IMR-90 (cell line): ENCODE results near the gene CST3. TPM values are rescaled to one million over a fixed set of nuclear protein-coding genes. Genes with fewer than 3 reads are reported as not detected.

Experiments used
- ATAC-seq: fragments of 200-7000 bp; cut with Tn5 transposase; 2 replicates; pipeline ENCODE4 v1.9.1; 2020; ENCODE audit warnings: low read depth, mild to moderate bottlenecking, moderate library complexity
- BruUV-seq: library from RNA; stranded (reverse); fragments of 400-500 nt; replicated peaks from 2 replicates; lab custom pipeline; 2021; lab: Mats Ljungman, UMichigan
- CTCF ChIA-PET: fragments of 300-600 bp; formaldehyde crosslinking; extraction: SDS; loops from one replicate; lab custom pipeline; 2021; ENCODE audit warnings: antibody characterized with exemption; lab: Yijun Ruan, JAX
- POLR2A ChIA-PET: fragments of 300-600 bp; sonication (Branson Sonifier 250); formaldehyde crosslinking; loops from one replicate; lab custom pipeline; 2022; ENCODE audit warnings: antibody characterized with exemption; ENCODE audit not compliant: unreplicated experiment; lab: Charles Lee
- DNase-seq: peaks from one replicate; pipeline ENCODE4 v3.0.0; 2013
- H2AFZ ChIP-seq: replicated peaks from 2 replicates; pipeline ENCODE3; 2013; ENCODE audit warnings: low read length, mild to moderate bottlenecking; ENCODE audit not compliant: poor library complexity
- H2AK5ac ChIP-seq: 2 replicates; pipeline ENCODE4 v1.6.1; 2013; ENCODE audit warnings: low read depth, low read length, inconsistent platforms
- H2AK9ac ChIP-seq: replicated peaks from 2 replicates; pipeline ENCODE3; 2013; ENCODE audit warnings: mild to moderate bottlenecking, low read depth, low read length, moderate library complexity; ENCODE audit not compliant: poor library complexity
- H2BK120ac ChIP-seq: 2 replicates; pipeline ENCODE4 v1.6.1; 2013; ENCODE audit warnings: low read depth, low read length, inconsistent platforms
- H2BK15ac ChIP-seq: 3 replicates; pipeline ENCODE4 v1.6.1; 2013; ENCODE audit warnings: low read depth, low read length, inconsistent platforms
- H2BK20ac ChIP-seq: 2 replicates; pipeline ENCODE4 v1.6.1; 2013; ENCODE audit warnings: low read depth, mild to moderate bottlenecking, inconsistent platforms, low read length, moderate library complexity
- H2BK5ac ChIP-seq: 2 replicates; pipeline ENCODE4 v1.6.1; 2013; ENCODE audit warnings: mild to moderate bottlenecking, low read depth, low read length, inconsistent platforms; ENCODE audit not compliant: poor library complexity, severe bottlenecking
- H3K14ac ChIP-seq: replicated peaks from 2 replicates; pipeline ENCODE4 v1.6.1; 2013; ENCODE audit warnings: low read depth, low read length, inconsistent platforms
- H3K18ac ChIP-seq: 2 replicates; pipeline ENCODE4 v1.6.1; 2013; ENCODE audit warnings: low read depth, low read length, control low read depth
- H3K23ac ChIP-seq: 2 replicates; pipeline ENCODE4 v1.6.1; 2013; ENCODE audit warnings: low read depth, low read length, inconsistent platforms
- H3K27ac ChIP-seq: 2 replicates; pipeline ENCODE4 v1.5.1; 2013; ENCODE audit warnings: mild to moderate bottlenecking, control low read depth, low read length; ENCODE audit not compliant: insufficient read depth
- H3K27me3 ChIP-seq: 2 replicates; pipeline ENCODE4 v1.6.1; 2013; ENCODE audit warnings: low read length; ENCODE audit not compliant: control insufficient read depth, insufficient read depth
- H3K36me3 ChIP-seq: 2 replicates; pipeline ENCODE4 v1.6.1; 2013; ENCODE audit warnings: low read length, mixed read lengths; ENCODE audit not compliant: control insufficient read depth, insufficient read depth
- H3K4ac ChIP-seq: 2 replicates; pipeline ENCODE4 v1.6.1; 2013; ENCODE audit warnings: low read depth, low read length, inconsistent platforms
- H3K4me1 ChIP-seq: 2 replicates; pipeline ENCODE4 v1.6.1; 2013; ENCODE audit warnings: low read length, mixed read lengths; ENCODE audit not compliant: control insufficient read depth, insufficient read depth
- H3K4me2 ChIP-seq: 2 replicates; pipeline ENCODE4 v1.6.1; 2013; ENCODE audit warnings: low read depth, mild to moderate bottlenecking, control low read depth, low read length, moderate library complexity
- H3K4me3 ChIP-seq: 2 replicates; pipeline ENCODE4 v1.5.1; 2013; ENCODE audit warnings: low read depth, mild to moderate bottlenecking, control low read depth, low read length, moderate library complexity; ENCODE audit not compliant: insufficient read depth
- H3K56ac ChIP-seq: 2 replicates; pipeline ENCODE4 v1.6.1; 2013; ENCODE audit warnings: low read length, inconsistent platforms; ENCODE audit not compliant: insufficient read depth; ENCODE audit errors: extremely low read depth
- H3K79me1 ChIP-seq, 2 experiments: 2 replicates each; pipeline ENCODE4 v1.6.1; 2013; ENCODE audit warnings: low read length in 2 of 2, inconsistent platforms in 1 of 2, low read depth in 1 of 2
- H3K9ac ChIP-seq: 2 replicates; pipeline ENCODE4 v1.6.1; 2013; ENCODE audit warnings: low read depth, low read length, control low read depth
- H3K9me1 ChIP-seq: 2 replicates; pipeline ENCODE4 v1.6.1; 2013; ENCODE audit warnings: low read length, inconsistent platforms; ENCODE audit not compliant: insufficient read depth
- H3K9me3 ChIP-seq: 2 replicates; pipeline ENCODE4 v1.6.1; 2013; ENCODE audit warnings: low read length; ENCODE audit not compliant: control insufficient read depth, insufficient read depth
- H4K20me1 ChIP-seq: 2 replicates; pipeline ENCODE4 v1.6.1; 2013; ENCODE audit warnings: low read length, inconsistent platforms; ENCODE audit not compliant: insufficient read depth
- H4K5ac ChIP-seq: 2 replicates; pipeline ENCODE4 v1.6.1; 2013; ENCODE audit warnings: mild to moderate bottlenecking, low read depth, low read length, control low read depth
- H4K8ac ChIP-seq, 2 experiments: 2 replicates each; pipeline ENCODE4 v1.6.1; 2013; ENCODE audit warnings: low read depth in 2 of 2, low read length in 2 of 2, control low read depth in 1 of 2, inconsistent platforms in 1 of 2
- H4K91ac ChIP-seq: 2 replicates; pipeline ENCODE4 v1.6.1; 2013; ENCODE audit warnings: low read depth, low read length, inconsistent platforms; ENCODE audit not compliant: insufficient read depth
- BHLHE40 ChIP-seq: fragments of 150-350 bp; IDR thresholded peaks from 2 replicates; pipeline ENCODE4 v1.6.1; 2016; ENCODE audit warnings: mild to moderate bottlenecking, low read depth, low read length
- CEBPB ChIP-seq: IDR thresholded peaks from 2 replicates; pipeline ENCODE4 v1.6.1; 2012; ENCODE audit warnings: low read depth, low read length, improper control_type of control experiment
- CHD1 ChIP-seq: IDR thresholded peaks from 2 replicates; pipeline ENCODE4 v1.6.1; 2012; ENCODE audit warnings: low read depth, low read length, improper control_type of control experiment
- FOS ChIP-seq: fragments of 150-350 bp; IDR thresholded peaks from 2 replicates; pipeline ENCODE4 v1.6.1; 2016; ENCODE audit warnings: low read depth, low read length
- MAFK ChIP-seq: IDR thresholded peaks from 2 replicates; pipeline ENCODE4 v1.6.1; 2012; ENCODE audit warnings: low read depth, low read length, improper control_type of control experiment
- MAZ ChIP-seq: IDR thresholded peaks from 2 replicates; pipeline ENCODE4 v1.6.1; 2012; ENCODE audit warnings: low read depth, mild to moderate bottlenecking, low read length, improper control_type of control experiment, moderate library complexity, borderline replicate concordance
- MXI1 ChIP-seq: IDR thresholded peaks from 2 replicates; pipeline ENCODE4 v1.6.1; 2012; ENCODE audit warnings: low read depth, mild to moderate bottlenecking, low read length, moderate library complexity, borderline replicate concordance
- NFE2L2 ChIP-seq: fragments of 150-350 bp; IDR thresholded peaks from 2 replicates; pipeline ENCODE4 v1.6.1; 2016; ENCODE audit warnings: low read depth, mild to moderate bottlenecking, low read length
- POLR2A ChIP-seq: IDR thresholded peaks from 2 replicates; pipeline ENCODE4 v1.6.1; 2012; ENCODE audit warnings: mild to moderate bottlenecking, low read depth, low read length
- RAD21 ChIP-seq: IDR thresholded peaks from 2 replicates; pipeline ENCODE4 v1.6.1; 2012; ENCODE audit warnings: low read length, improper control_type of control experiment
- RCOR1 ChIP-seq: IDR thresholded peaks from 2 replicates; pipeline ENCODE4 v1.6.1; 2012; ENCODE audit warnings: mild to moderate bottlenecking, low read length, improper control_type of control experiment; ENCODE audit not compliant: insufficient replicate concordance
- RFX5 ChIP-seq: IDR thresholded peaks from 2 replicates; pipeline ENCODE4 v1.8.0; 2012; ENCODE audit warnings: low read depth, mild to moderate bottlenecking, low read length, moderate library complexity
- SMC3 ChIP-seq: fragments of 150-350 bp; IDR thresholded peaks from 2 replicates; pipeline ENCODE4 v1.6.1; 2016; ENCODE audit warnings: low read depth, mild to moderate bottlenecking, antibody characterized with exemption, low read length, moderate library complexity
- USF2 ChIP-seq: fragments of 150-350 bp; IDR thresholded peaks from 2 replicates; pipeline ENCODE4 v1.6.1; 2017; ENCODE audit warnings: mild to moderate bottlenecking, antibody characterized with exemption, low read length, low read depth
- WGBS, 2 experiments: methylation state at CpG; one replicate each; pipeline versions ENCODE4 v1.1.5 to v1.1.7; 2013; ENCODE audit warnings: missing lambda C conversion rate in 2 of 2; ENCODE audit not compliant: insufficient read length in 1 of 2; ENCODE audit errors: extremely low coverage in 2 of 2; 5-methylcytosine and 5-hydroxymethylcytosine counted together
- dilution Hi-C: fragments of 300-500 bp; cut with HindIII; formaldehyde crosslinking; loops from one replicate; pipeline ENCODE4 v1.14.3; 2018; ENCODE audit warnings: low sequenced_read_pairs; ENCODE audit not compliant: unreplicated experiment
- in situ Hi-C: fragments of 300-500 bp; cut with MboI; formaldehyde crosslinking; loops from 3 replicates; pipeline ENCODE4 v1.14.3; 2019; ENCODE audit warnings: low sequenced_read_pairs, inconsistent platforms, mixed read lengths
- intact Hi-C: fragments of 100-400 bp; cut with micrococcal nuclease; formaldehyde crosslinking; loops from 2 replicates; pipeline ENCODE4 v1.10.0; 2022
- polyA plus RNA-seq, 3 experiments: library from polyadenylated mRNA; depleted of rRNA; stranded (reverse); fragments of >200 nt; gene quantifications; 2 replicates each; pipeline ENCODE4 v1.2.3, GENCODE V29; 2012; ENCODE audit warnings: low replicate concordance in 1 of 3
- total RNA-seq: library from RNA; depleted of rRNA; stranded (reverse); fragments of >200 nt; gene quantifications from 2 replicates; pipeline ENCODE4 v1.2.3, GENCODE V29; 2012
- TF ChIP-seq, protein P1 (sequence below): fragments of 150-350 bp; IDR thresholded peaks from 2 replicates; pipeline ENCODE4 v1.6.1; 2016; ENCODE audit warnings: low read depth, mild to moderate bottlenecking, low read length, moderate library complexity, borderline replicate concordance
- TF ChIP-seq, protein P2 (sequence below): conservative IDR thresholded peaks from 2 replicates; pipeline ENCODE4 v1.5.1; 2012; ENCODE audit warnings: mild to moderate bottlenecking, low read depth, low read length, improper control_type of control experiment

CST3 gene
- total and polyA plus RNA-seq, 2 of the 4 experiments (the other 2 are of a cell fraction): 26.0 to 471 TPM

DNA sequence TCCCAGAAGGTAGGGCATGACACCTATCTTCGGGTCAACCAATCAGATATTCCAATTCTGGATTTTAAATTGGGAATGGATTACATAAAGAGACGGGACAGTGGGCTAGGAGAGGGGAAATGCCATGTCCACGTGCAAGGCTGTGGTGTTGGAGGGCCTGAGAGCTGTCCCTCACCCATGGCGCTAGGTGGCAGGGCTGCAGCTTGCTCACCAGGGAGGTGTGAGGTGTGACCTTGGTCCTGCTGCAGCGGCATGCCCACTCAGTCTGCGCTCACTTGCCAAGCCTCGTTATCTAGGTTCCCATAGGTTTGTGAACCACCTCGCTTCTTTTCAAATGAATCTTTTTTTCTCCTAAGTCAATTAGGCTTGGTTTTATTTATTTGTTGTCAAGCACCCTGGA is 19.4 kb upstream of the CST3 start:
- no peak overlapping the region for H3K56ac ChIP-seq

More for the DNA sequence above, 19.4 kb upstream of the CST3 start:
- Histone ChIP-seq H4K20me1 (no peaks in the 10 kb centered on the region), H3K36me3 (no peaks in the 10 kb centered on the region), H3K9me1 (no peaks in the 10 kb centered on the region), H2BK120ac (no peak overlapping the region), H3K14ac (no peak overlapping the region), H3K4ac (no peak overlapping the region), H2BK15ac (no peak overlapping the region), H4K5ac (no peak overlapping the region), H2AK9ac (no peak overlapping the region), H2AK5ac (no peak overlapping the region), H3K23ac (no peak overlapping the region), H3K4me1 (peaks cover 5% of the 10 kb centered on the region), H4K8ac (no peak overlapping the region), H3K4me3 (no peak overlapping the region), H2AFZ (no peak overlapping the region), H3K18ac (no peak overlapping the region), H3K4me2 (no peak overlapping the region), H3K9me3 (no peaks in the 10 kb centered on the region), H2BK20ac (no peak overlapping the region), H3K9ac (no peak overlapping the region), H3K27ac (no peak overlapping the region), H4K91ac (no peak overlapping the region), H2BK5ac (no peak overlapping the region), H3K79me1 (no peaks in the 10 kb centered on the region), H3K27me3 (peaks cover 4% of the 10 kb centered on the region)
- CTCF ChIA-PET: interaction anchor here (1.3 kb wide), 1 partner anchor 11 kb away, joined by 4 read pairs; no protein-coding TSS in a partner anchor
- intact Hi-C loops: no loop called here
- dilution Hi-C loops: no loop called here
- 92% methylated on average over 2 of the region's 8 CpGs; no CpG with 5 or more reads in 1 of the 2 experiments for WGBS, 2 experiments
- no TSS peak for BruUV-seq
- in situ Hi-C loops: no loop called here
- DNase-seq (no peak), ATAC-seq (no peak)
- TF ChIP-seq USF2 (no peak), FOS (no peak), POLR2A (no peak), RAD21 (no peak), MXI1 (no peak), BHLHE40 (no peak), CEBPB (no peak), NFE2L2 (no peak), RFX5 (no peak), MAZ (no peak), CHD1 (no peak), MAFK (no peak), RCOR1 (no peak), SMC3 (no peak)
- TF ChIP-seq, protein P1, sequence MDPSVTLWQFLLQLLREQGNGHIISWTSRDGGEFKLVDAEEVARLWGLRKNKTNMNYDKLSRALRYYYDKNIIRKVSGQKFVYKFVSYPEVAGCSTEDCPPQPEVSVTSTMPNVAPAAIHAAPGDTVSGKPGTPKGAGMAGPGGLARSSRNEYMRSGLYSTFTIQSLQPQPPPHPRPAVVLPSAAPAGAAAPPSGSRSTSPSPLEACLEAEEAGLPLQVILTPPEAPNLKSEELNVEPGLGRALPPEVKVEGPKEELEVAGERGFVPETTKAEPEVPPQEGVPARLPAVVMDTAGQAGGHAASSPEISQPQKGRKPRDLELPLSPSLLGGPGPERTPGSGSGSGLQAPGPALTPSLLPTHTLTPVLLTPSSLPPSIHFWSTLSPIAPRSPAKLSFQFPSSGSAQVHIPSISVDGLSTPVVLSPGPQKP: no peak
- TF ChIP-seq, protein P2, sequence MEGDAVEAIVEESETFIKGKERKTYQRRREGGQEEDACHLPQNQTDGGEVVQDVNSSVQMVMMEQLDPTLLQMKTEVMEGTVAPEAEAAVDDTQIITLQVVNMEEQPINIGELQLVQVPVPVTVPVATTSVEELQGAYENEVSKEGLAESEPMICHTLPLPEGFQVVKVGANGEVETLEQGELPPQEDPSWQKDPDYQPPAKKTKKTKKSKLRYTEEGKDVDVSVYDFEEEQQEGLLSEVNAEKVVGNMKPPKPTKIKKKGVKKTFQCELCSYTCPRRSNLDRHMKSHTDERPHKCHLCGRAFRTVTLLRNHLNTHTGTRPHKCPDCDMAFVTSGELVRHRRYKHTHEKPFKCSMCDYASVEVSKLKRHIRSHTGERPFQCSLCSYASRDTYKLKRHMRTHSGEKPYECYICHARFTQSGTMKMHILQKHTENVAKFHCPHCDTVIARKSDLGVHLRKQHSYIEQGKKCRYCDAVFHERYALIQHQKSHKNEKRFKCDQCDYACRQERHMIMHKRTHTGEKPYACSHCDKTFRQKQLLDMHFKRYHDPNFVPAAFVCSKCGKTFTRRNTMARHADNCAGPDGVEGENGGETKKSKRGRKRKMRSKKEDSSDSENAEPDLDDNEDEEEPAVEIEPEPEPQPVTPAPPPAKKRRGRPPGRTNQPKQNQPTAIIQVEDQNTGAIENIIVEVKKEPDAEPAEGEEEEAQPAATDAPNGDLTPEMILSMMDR: no peak
- POLR2A ChIA-PET: no interaction called here
